Vagina (tissue), 2 donors: ENCODE results near the gene SPEM1. TPM values are rescaled to one million over a fixed set of nuclear protein-coding genes. Genes with fewer than 3 reads are reported as not detected.

Experiments used
- DNase-seq, 2 donors: peaks; one replicate each; pipeline ENCODE4 v3.0.0-alpha.2; 2017; ENCODE audit errors: extremely low spot score in 2 of 2
- H3K27ac ChIP-seq: fragments of 200-600 bp; sonication (generic); one replicate; pipeline ENCODE4 v1.5.1; 2019
- H3K27me3 ChIP-seq: fragments of 200-600 bp; sonication (generic); one replicate; pipeline ENCODE4 v1.5.1; 2019
- H3K36me3 ChIP-seq, 2 donors: fragments of 200-600 bp; sonication (generic); one replicate each; pipeline ENCODE4 v1.5.1; 2017 to 2019
- H3K4me1 ChIP-seq: fragments of 200-600 bp; sonication (generic); one replicate; pipeline ENCODE4 v1.5.1; 2019
- H3K4me3 ChIP-seq, 2 donors: fragments of 200-600 bp; sonication (generic); 1 replicate in 1 of 2; 2 replicates in 1 of 2; pipeline ENCODE4 v1.5.1; 2016 to 2019
- H3K9me3 ChIP-seq: fragments of 200-600 bp; sonication (generic); one replicate; pipeline ENCODE4 v1.5.1; 2019
- POLR2A ChIP-seq, 2 donors: fragments of 450-650 bp; IDR thresholded peaks; one replicate each; pipeline ENCODE4 v1.6.1; 2017; ENCODE audit warnings: antibody characterized with exemption in 2 of 2, mild to moderate bottlenecking in 2 of 2, moderate library complexity in 2 of 2
- POLR2AphosphoS5 ChIP-seq, 2 donors: sonication (generic); formaldehyde crosslinking; IDR thresholded peaks; one replicate each; pipeline ENCODE4 v1.9.0; 2017; ENCODE audit warnings: antibody characterized with exemption in 2 of 2, mild to moderate bottlenecking in 2 of 2, low read depth in 1 of 2; ENCODE audit not compliant: insufficient read depth in 1 of 2
- intact Hi-C: fragments of 100-400 bp; cut with DNase I; formaldehyde crosslinking; loops from one replicate; pipeline ENCODE4 v1.15.1; 2023
- total RNA-seq: library from RNA; depleted of rRNA; stranded (reverse); fragments of >200 nt; gene quantifications from one replicate; pipeline ENCODE4 v1.2.3, GENCODE V29; 2016
- TF ChIP-seq, protein P1 (sequence below), 3 experiments: fragments of 450-650 bp in 2 of 3; fragments of 200-600 bp in 1 of 3; sonication (generic) in 1 of 3; IDR thresholded peaks; one replicate each; pipeline ENCODE4 v1.5.1; 2017 to 2019; ENCODE audit warnings: antibody characterized with exemption in 3 of 3, mild to moderate bottlenecking in 2 of 3, moderate library complexity in 2 of 3

The SPEM1 gene
- total RNA-seq, 1 donor from 2014 or later = not detected

DNA sequence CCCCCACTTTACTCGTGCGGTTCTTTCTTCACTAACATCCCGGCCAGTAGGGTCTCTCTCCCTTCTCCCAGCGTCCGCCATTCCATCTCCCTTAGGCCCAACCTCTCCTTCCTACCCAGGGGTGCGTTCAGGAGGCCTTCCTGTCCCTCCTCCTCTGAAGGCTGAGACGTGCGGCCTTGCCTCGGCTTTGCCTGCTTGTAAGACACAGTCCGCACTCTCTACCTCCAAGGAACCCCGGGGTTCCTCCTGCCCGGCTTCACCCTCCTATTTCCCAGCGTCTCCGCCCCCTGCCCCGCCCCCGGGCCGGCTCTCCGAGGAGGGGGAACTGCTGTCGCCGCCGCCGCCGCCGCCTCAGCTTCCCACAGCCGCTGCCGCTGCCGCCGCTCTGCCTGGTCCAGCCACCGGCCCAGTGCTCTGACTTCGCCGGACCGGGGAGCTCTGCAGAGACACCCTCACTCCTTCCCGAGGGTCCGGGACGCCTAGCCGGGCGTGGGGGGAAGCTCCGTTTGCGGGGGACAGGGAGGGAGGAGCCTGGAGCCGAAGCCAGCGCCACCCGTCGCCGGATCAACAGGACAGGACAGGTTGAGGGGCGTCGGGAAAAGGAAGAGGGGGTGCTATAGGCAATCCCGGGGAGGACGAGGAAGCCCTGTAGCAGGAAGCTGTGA is 18.0 kb downstream of the SPEM1 start:
- Histone ChIP-seq H3K27me3 (no peaks in the 10 kb centered on the region), H3K36me3 (no peaks in the 10 kb centered on the region), H3K4me3 (peak overlapping the region; percentile 34 to 49), H3K4me1 (peaks cover 56% of the 10 kb centered on the region), H3K9me3 (no peaks in the 10 kb centered on the region), H3K27ac (peak overlapping the region; percentile 81)
- TF ChIP-seq POLR2AphosphoS5 (IDR thresholded peaks at IDR 0.05; ENCODE audit: insufficient read depth in 1 of 2, low read depth in 1 of 2) = peak in 1 of 2 donors; percentile 69
- no peak for TF ChIP-seq POLR2A (IDR thresholded peaks at IDR 0.05)
- intact Hi-C loops = loop anchor here (2.0 to 5.0 kb wide), 3 partner anchors 47 to 119 kb away; partner anchors contain the start of genes KCTD11, POLR2A and TNFSF13
- no peak for DNase-seq

DNA sequence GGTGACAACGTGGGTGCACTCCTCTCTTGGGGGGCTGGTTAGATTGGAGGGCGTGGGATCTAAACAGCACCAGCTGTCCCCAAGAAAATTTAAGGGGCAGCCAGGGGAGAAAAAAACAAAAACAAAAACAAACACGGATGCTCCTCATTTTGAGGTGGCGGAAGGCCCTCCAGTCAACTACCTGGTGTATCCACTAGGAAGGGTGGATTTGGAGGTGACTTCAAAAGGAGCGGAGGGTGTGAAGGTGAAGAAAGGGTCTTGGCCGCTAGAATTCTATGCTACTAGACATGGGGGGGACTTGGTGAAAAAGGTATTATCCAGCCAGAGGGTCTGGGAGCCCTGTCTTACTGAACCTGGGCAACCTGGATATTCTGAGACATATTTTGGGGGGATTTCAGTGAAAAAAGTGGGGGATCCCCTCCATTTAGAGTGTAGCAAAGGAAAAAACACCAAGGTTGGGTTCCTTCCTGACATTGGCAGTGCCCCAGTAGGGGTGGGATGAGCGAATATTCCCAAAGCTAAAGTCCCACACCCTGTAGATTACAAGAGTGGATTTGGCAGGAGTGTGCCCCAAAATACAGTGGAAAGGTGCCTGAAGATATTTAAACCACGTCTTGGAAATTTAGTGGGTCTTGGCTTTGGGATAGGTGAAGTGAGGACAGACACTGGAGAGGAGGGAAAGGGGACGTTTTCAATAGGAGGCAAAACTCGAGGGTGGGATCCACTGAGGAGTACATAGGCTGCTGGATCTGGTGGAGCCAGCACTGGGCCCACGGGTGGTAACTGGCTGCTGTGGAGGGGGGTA is 18.7 kb downstream of the SPEM1 start:
- intact Hi-C loops = loop anchor here (2.0 to 5.0 kb wide), 3 partner anchors 46 to 118 kb away; partner anchors contain the start of genes KCTD11, POLR2A and TNFSF13
- no peaks in the 10 kb centered on the region for H3K36me3 ChIP-seq
- H3K4me1 ChIP-seq = peaks cover 56% of the 10 kb centered on the region
- H3K9me3 ChIP-seq = no peaks in the 10 kb centered on the region
- H3K27me3 ChIP-seq = no peaks in the 10 kb centered on the region
- DNase-seq = no peak
- TF ChIP-seq POLR2AphosphoS5 (IDR thresholded peaks at IDR 0.05; ENCODE audit: insufficient read depth in 1 of 2, low read depth in 1 of 2) (no peak), POLR2A (IDR thresholded peaks at IDR 0.05) (no peak)
- TF ChIP-seq, protein P1, sequence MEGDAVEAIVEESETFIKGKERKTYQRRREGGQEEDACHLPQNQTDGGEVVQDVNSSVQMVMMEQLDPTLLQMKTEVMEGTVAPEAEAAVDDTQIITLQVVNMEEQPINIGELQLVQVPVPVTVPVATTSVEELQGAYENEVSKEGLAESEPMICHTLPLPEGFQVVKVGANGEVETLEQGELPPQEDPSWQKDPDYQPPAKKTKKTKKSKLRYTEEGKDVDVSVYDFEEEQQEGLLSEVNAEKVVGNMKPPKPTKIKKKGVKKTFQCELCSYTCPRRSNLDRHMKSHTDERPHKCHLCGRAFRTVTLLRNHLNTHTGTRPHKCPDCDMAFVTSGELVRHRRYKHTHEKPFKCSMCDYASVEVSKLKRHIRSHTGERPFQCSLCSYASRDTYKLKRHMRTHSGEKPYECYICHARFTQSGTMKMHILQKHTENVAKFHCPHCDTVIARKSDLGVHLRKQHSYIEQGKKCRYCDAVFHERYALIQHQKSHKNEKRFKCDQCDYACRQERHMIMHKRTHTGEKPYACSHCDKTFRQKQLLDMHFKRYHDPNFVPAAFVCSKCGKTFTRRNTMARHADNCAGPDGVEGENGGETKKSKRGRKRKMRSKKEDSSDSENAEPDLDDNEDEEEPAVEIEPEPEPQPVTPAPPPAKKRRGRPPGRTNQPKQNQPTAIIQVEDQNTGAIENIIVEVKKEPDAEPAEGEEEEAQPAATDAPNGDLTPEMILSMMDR (IDR thresholded peaks at IDR 0.05) = no peak
- peak overlapping the region; percentile 81 for H3K27ac ChIP-seq
- peak overlapping the region; percentile 46 to 49 for H3K4me3 ChIP-seq

DNA sequence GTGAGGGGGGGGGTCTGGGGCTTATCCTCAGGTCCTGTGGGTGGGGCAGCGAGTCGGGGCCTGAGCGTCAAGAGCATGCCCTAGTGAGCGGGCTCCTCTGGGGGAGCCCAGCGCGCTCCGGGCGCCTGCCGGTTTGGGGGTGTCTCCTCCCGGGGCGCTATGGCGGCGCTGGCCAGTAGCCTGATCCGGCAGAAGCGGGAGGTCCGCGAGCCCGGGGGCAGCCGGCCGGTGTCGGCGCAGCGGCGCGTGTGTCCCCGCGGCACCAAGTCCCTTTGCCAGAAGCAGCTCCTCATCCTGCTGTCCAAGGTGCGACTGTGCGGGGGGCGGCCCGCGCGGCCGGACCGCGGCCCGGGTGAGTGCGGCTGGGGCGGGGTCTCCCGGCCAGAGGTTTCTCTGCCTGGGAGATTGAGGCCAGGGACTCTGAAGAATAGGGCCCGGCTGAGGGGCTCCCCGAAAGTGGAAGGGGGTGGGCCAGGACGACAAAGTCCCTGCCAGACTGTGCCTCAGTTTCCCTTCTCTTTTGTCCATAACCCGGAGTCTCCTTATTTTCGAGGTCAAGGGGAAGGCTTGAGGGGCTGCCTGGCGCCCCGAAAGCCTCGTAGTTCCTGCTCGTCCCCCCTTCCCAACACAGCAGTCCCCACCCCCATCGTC is 19.5 kb downstream of the SPEM1 start, which contains the start of gene FGF11:
Gene FGF11, plus strand, starts transcription at position 51 of the 651 bp plus-strand sequence. Its CDS starts 109 bp downstream, at position 160.
- H3K36me3 ChIP-seq = no peaks in the 10 kb centered on the region
- H3K9me3 ChIP-seq = no peaks in the 10 kb centered on the region
- H3K4me1 ChIP-seq = peaks cover 62% of the 10 kb centered on the region
- peak within 1 kb of the TSS; percentile 81 for H3K27ac ChIP-seq
- intact Hi-C loops = loop anchor here (2.0 to 5.0 kb wide), 3 partner anchors 45 to 118 kb away; partner anchors contain the start of genes KCTD11, POLR2A and TNFSF13
- H3K4me3 ChIP-seq = peak within 1 kb of the TSS; percentile 46 to 49
- TF ChIP-seq POLR2AphosphoS5 (IDR thresholded peaks at IDR 0.05; ENCODE audit: insufficient read depth in 1 of 2, low read depth in 1 of 2) (no peak), POLR2A (IDR thresholded peaks at IDR 0.05) (no peak)
- TF ChIP-seq, protein P1 (IDR thresholded peaks at IDR 0.05) = no peak
- H3K27me3 ChIP-seq = no peaks in the 10 kb centered on the region
- DNase-seq = no peak

DNA sequence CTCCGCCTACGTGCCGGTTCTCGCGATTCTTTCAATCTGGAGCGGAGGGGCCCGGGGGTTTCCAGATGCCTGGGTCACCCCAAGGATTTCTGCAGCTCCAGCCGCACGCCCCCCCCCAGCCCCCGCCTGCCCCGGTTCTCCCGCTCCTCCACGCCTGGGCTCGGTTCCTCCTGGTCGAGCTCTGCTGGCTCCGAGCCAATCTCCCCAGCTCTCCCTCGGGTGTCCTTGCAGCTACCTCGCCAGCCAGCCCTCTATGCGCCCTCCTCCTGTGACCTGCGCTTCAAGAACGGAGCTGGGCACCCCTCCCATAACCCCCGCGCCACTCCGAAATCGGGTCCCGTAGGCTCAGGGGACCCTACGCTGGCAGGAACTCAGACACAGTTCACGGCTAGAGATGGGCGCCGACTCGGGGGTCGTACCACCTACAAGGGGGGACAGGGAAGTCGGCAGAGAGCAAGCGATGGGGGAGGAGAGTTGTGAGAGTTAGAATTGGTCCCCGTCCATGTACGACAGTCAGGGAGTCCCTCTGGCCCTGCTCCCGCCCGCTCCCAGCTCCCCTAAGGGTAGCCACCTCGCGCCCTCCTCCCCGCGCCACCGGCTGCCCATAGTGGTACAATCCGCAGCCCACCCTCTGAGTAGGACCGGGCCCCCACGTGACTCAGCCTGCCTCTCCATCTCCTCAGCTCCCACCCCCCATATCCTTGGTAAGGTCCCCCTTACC is 20.1 kb downstream of the SPEM1 start:
- intact Hi-C loops = no loop called here
- H3K9me3 ChIP-seq = no peaks in the 10 kb centered on the region
- TF ChIP-seq POLR2A (IDR thresholded peaks at IDR 0.05) (no peak), POLR2AphosphoS5 (IDR thresholded peaks at IDR 0.05; ENCODE audit: insufficient read depth in 1 of 2, low read depth in 1 of 2) (no peak)
- TF ChIP-seq, protein P1 (IDR thresholded peaks at IDR 0.05) = no peak
- no peaks in the 10 kb centered on the region for H3K27me3 ChIP-seq
- H3K27ac ChIP-seq = peak overlapping the region; percentile 81
- H3K4me3 ChIP-seq = peak overlapping the region; percentile 46 to 49
- no peak for DNase-seq
- peaks cover 68% of the 10 kb centered on the region for H3K4me1 ChIP-seq
- no peaks in the 10 kb centered on the region for H3K36me3 ChIP-seq
